NCI-H1105 treated with DMSO at 0.1 percent for 48 hours (cell line): ENCODE measurements around the gene OR5K3.
"Not testable (repeated sequence)": the region's sequence is repeated elsewhere in the genome, so short reads cannot be mapped to it uniquely, and the experiment has no call there.

Experiments used
- DNase-seq: peaks from one replicate; lab custom pipeline; 2025; lab: John Stamatoyannopoulos, UW

OR5K3 gene

DNA sequence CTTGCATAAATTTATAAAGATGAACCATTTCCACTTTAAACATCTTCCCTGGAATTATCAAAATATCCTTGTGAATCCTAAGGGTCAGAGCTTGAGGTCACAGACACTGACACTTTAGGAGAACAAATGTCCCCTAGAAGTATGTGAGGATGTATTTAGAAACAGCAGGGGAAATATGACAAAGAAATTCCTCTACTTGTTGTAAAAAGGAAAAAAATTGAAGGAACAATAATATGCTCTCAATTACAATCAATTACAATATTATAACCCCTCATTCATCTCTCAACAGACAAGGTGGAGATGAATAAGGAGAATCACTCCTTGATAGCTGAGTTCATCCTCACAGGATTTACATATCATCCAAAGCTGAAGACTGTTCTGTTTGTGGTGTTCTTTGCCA lies at the start of gene OR5K3:
OR5K3 (plus strand) TSS at position 301 of the 400 bp plus-strand sequence; CDS start at position 301, 0 bp downstream.
- DNase-seq, result no peak

DNA sequence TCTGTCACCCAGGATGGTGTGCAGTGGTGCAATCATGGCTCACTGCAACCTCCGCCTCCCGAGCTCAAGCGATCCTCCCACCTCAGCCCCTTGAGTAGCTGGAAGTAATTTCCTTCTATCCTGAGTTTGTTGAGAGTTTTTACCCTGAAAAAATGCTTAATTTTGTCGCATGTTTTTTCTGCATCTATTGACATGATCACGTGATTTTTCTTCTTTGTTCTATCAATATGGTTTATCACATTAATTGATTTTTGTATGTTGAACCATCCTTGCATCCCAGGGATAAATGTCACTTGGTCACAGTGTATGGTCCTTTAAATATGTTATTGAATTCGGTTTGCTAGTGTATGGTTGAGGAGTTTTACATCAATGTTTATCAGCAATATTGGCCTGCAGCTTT lies 48.7 kb upstream of the OR5K3 start:
- DNase-seq, result no peak

DNA sequence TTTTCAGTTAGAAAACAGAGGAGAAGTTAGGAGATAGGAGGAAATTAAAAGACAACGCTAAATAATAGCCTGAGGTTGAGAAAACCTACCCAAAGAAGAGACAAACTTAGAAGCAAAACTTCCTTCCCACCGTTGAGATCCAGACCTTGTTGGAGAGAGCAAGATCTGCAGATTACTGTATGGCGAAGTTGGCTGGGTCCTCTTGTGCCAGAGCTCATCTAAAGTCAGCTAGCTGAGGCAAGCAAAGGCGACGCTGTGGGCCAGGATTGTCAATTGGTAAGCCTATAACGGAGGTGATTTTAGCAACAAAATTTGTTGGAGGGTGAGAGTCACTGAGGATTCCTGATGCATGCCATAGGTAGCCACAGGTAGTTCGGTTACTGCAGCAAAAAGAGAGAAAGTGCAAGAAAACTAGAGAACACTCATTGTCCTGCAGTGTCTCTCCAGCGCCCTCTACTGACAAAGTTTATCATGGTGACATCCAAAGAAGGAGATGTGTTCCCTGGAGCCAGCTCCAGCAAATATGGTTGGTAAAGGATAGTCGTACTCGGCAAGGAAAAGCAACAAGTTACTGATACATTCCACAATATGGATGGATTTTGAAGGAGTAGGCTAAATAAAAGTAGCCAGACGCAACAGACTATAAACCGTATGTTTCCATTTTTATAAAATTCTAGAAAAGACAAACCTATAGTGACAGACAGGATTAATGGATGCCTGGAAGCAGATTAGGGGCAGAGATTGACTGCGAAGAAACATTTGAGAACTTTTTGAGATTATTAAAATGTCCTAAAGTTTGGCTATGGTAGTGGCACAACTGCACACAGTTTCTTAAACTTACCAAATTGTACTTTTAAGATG lies 46.6 kb upstream of the OR5K3 start:
- DNase-seq, result peak; percentile 54

GRCh38 chr3:98350082-98350481 lies 40.4 kb upstream of the OR5K3 start:
- no peak for DNase-seq

DNA sequence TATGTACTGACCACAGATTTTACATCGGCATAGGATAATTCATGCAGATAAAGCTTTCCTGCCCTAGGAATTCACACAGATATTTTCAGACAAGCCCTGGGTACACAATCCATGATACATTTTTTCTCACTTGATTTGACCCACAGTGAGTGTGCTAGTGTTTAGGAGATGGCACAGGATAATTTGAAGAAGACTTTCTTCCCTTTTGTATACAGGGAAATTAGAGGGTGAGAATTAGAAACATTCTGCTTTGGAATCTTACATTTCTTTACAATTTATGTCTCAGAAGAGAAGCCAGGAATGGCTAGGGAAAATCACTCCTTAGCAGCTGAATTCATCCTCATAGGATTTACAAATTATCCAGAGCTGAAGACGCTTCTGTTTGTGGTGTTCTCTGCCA lies 36.9 kb upstream of the OR5K3 start, which contains the start of gene OR5K4:
OR5K4 (plus strand) TSS at position 301 of the 400 bp plus-strand sequence; CDS start at position 301, 0 bp downstream.
- no peak for DNase-seq

DNA sequence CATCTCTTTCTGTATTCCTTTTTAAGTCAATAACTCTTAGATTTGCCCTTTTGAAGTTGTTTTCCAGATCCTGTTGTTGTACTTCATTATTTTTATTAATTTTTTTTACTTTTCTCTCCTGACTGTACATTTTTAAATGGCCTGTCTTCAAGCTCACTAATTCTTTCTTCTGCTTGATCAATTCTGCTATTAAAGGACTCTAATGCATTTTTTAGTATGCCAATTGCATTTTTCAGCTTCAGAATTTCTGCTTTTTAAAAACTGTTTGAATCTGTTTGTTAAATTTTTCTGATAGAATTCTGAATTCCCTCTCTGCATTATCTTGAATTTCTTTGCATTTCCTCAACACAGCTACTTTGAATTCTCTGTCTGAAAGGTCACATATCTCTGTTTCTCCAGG lies 31.2 kb upstream of the OR5K3 start:
- no peak for DNase-seq

- no peak for DNase-seq
These were observed 30.3 kb upstream of the OR5K3 start for GRCh38 chr3:98359993-98360675.

GRCh38 chr3:98360681-98361080 lies 29.8 kb upstream of the OR5K3 start:
- no peak for DNase-seq

- no peak for DNase-seq
These were observed 29.2 kb upstream of the OR5K3 start for GRCh38 chr3:98361289-98361688.

DNA sequence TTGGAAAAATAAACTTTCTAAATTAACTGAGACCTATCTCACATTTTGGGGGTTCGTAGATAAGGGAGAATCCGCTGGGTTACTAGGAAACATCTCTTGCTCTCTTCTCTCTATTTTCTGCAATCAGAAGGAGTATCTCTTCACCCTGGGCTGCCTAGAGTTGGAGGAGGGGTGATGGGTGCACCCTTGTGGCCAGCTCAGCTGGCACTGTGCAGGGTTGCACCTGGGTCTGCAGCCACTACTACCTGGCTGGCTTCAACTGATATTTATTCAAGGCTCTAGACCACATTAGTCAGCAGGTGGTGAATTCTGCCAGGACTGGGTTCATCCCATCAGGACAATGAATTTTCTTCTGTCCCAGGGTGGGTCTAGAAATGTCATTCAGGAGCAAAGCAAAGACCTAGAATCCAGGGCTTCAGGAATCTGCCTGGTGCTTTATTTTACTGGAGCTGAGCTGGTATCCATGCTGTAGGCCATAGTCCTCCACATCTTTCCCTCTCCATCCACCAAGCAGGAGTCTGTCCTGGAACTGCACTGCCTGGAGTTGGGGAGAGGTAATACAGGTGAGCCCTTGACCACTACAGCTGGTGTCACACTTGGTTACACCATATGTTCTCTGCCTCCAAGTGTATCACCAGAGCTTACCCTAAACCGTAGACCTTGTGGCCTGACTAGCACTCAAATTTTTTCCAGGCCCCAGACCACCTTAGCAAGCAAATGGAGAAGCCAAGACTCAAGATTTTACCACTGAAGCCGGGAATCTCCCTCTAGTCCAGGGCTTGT lies 22.8 kb upstream of the OR5K3 start:
- no peak for DNase-seq

DNA sequence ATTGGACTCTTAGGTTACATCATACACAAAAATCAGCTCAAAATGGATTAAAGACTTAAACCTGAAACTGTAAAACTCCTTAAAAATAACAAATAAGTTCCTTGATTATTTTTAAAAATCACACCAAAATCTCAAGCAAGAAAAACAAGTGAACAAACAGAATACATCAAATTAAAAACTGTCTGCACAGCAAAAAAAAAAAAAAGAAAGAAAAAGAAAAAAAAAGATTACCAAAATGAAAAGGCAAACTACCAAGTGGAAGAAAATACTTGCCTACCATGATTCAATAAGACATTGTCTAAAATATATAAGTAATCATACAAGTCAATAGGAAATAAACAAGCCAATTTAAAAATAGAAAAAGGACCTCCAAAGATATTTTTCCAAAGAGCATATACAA lies 19.3 kb upstream of the OR5K3 start:
- DNase-seq, result no peak

GRCh38 chr3:98371853-98372252 lies 18.6 kb upstream of the OR5K3 start:
- DNase-seq, result no peak

DNA sequence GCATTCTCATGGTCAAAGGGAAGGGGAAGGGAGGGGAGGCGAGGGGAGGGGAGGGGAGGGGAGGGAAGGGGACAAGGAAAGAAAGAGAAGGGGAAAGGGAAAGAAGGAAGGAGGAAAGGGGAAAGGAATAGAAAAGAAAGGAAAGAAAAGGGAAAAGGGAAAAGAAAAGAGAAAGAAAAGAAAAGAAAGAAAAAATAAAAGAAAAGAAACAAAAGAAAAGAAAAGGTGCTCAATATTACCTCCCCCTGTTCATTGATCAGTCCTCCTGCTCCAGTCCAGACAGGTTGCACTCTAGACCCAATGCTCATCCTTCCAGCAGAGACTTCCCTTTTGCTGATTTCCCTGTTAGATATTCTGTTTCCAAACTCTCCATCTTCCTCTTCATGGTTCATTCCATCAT lies 18.0 kb upstream of the OR5K3 start:
- no peak for DNase-seq

- no peak for DNase-seq
These were observed 13.8 kb upstream of the OR5K3 start for GRCh38 chr3:98376631-98377030.

DNA sequence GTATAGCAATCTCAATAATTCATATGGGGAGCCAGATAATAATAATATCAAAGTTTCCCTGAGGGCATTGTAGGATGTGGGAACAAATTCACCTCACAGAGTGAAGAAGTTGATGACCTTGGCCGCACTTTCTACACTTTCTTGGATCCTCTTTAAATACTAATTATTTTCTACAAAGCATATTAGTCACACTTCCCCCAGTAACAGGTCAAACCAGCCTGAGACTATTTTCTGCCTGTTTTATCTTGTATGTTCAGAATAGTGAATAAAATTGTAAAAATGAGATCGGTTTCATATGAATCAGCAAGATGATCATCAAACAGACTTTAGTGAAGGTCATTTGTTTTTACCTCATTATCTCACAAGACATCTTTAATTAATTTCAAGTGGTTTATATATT lies 2.3 kb upstream of the OR5K3 start:
- no peak for DNase-seq

- no peak for DNase-seq
These were observed 4.6 kb downstream of the OR5K3 start for GRCh38 chr3:98395101-98395500.

- not testable (repeated sequence) for DNase-seq
These were observed 6.0 kb downstream of the OR5K3 start for GRCh38 chr3:98396482-98396881.

DNA sequence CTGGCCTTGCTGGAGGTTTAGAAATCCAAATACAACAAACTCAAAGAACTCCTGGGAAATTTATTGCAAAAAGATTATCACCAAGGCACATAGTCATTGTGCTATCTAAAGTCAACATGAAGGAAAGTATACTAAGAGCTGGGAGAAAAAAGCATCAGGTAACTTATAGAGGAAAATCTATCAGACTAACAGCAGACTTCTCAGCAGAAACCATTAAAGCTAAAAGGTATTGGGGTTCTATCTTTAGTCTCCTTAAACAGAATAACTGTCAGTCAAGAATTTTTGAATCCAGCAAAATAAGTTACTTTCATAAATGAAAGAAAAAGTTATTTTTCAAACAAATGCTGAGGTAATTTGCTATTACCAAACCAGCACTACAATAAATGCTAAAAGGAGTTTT lies 8.0 kb downstream of the OR5K3 start:
- no peak for DNase-seq

- DNase-seq, result no peak
These were observed 12.0 kb downstream of the OR5K3 start for GRCh38 chr3:98402507-98402906.

DNA sequence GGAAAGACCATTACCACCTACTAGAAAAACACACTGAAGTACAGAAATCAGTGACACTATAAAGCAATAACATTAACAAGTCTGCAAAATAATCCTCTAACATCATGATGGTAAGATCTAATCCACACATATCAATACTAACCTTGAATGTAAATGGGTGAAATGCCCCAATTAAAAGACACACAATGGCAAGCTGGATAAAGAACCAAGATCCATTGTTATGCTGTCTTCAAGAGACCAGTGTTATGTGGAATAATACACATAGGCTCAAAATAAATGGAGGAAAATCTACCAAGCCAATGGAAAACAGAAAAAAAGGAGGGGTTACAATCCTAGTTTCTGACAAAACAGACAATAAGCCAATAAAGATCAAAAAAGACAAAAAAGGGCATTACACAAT lies 13.5 kb downstream of the OR5K3 start:
- no peak for DNase-seq

- DNase-seq, result no peak
These were observed 15.6 kb downstream of the OR5K3 start for GRCh38 chr3:98406034-98406433.

DNA sequence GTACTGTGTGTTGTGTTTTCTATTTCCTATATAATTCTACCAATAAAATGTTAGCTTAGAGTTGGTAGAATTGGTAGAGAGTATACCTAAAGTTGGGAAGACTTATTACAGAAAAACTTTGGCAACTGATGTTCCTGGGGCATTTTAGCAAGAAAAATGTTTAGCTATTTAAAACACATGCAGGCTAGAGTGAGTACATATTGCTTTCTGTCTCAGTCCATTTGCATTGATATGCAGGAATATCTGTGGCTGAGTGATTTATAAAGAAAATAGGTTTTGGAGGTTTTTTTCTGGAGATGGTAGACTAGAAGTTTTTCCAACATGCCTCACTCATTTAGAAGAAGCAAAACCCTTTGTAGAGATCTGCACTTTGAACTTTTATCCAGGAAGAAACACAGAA lies 42.1 kb downstream of the OR5K3 start:
- DNase-seq, result no peak

DNA sequence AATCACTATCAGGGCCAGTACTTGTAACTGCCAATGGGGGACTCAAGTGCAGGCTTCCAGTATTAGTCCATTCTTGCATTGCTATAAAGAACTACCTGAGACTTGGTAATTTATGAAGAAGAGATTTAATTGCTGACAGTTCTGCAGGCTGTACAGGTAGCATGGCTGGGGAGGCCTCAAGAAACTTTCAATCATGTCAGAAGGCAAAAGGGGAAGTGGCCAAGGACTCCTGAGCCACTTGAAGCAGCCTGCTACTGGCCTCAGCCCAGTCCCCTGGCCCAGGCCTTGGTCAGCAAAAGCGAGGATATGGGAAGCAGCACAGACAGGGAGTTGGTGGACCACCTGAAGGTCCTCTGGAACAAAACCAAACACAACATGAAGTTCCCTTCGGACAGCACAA lies 43.3 kb downstream of the OR5K3 start:
- DNase-seq, result no peak
